Retinal pigment epithelial cell (primary cell): ENCODE results near the gene DHX15.

Experiments
- DNase-seq: peaks from one replicate; pipeline ENCODE4 v3.0.0-alpha.2; 2010; ENCODE audit warnings: low read depth
- H3K4me3 ChIP-seq: 2 replicates; pipeline ENCODE4 v1.5.1; 2011; ENCODE audit warnings: mild to moderate bottlenecking, low read length, control low read depth, moderate library complexity
- TF ChIP-seq, protein P1 (sequence below): conservative IDR thresholded peaks from 2 replicates; pipeline ENCODE4 v1.5.1; 2011; ENCODE audit warnings: low read depth, low read length, control low read depth, inconsistent platforms

DHX15 gene

GRCh38 chr4:24570574-24571236 lies 13.6 kb downstream of the DHX15 start:
- no peak overlapping the region for H3K4me3 ChIP-seq
- TF ChIP-seq, protein P1, sequence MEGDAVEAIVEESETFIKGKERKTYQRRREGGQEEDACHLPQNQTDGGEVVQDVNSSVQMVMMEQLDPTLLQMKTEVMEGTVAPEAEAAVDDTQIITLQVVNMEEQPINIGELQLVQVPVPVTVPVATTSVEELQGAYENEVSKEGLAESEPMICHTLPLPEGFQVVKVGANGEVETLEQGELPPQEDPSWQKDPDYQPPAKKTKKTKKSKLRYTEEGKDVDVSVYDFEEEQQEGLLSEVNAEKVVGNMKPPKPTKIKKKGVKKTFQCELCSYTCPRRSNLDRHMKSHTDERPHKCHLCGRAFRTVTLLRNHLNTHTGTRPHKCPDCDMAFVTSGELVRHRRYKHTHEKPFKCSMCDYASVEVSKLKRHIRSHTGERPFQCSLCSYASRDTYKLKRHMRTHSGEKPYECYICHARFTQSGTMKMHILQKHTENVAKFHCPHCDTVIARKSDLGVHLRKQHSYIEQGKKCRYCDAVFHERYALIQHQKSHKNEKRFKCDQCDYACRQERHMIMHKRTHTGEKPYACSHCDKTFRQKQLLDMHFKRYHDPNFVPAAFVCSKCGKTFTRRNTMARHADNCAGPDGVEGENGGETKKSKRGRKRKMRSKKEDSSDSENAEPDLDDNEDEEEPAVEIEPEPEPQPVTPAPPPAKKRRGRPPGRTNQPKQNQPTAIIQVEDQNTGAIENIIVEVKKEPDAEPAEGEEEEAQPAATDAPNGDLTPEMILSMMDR: no peak
- no peak for DNase-seq

- no peak for DNase-seq
- TF ChIP-seq, protein P1: no peak
- H3K4me3 ChIP-seq: no peak overlapping the region
Observed at GRCh38 chr4:24570172-24570571, 14.2 kb downstream of the DHX15 start.

DNA sequence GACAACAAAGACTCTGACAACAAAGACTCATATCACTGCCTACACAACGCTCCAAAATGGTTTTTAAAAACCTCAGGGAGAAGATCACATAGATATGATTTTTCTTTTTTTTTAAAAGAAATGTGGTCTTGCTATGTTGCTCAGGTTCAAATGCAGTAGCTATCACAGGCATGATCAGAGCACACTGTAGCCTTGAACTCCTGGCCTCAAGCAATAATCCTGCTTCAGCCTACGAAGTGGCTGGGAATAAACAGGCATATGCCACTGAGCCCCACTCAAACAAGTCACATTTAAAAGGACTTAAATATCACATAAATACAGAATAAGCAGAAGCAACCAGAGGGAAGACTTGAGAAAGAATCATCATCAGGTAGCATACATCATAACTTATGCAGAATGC lies 14.7 kb downstream of the DHX15 start:
- TF ChIP-seq, protein P1: no peak
- no peak overlapping the region for H3K4me3 ChIP-seq
- DNase-seq: no peak

DNA sequence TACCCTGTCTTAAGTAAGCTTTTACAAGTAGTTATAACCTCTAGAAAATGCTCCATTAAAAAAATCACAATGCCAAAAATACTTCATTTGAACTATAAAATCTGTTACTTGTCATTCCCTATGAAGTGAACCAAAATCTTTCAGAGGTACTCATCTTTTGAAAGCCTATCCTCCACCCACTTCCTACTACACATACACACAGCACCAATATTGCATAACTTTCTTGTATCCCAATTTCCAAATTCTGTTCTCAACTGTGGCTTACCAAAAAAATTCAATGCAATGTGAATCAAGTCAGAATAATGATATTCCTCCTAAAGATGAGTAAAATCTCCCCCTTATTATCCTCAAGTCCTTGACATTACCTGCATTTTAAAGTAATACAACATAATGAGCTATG lies 15.9 kb downstream of the DHX15 start:
- TF ChIP-seq, protein P1: no peak
- no peak overlapping the region for H3K4me3 ChIP-seq
- DNase-seq: no peak

DNA sequence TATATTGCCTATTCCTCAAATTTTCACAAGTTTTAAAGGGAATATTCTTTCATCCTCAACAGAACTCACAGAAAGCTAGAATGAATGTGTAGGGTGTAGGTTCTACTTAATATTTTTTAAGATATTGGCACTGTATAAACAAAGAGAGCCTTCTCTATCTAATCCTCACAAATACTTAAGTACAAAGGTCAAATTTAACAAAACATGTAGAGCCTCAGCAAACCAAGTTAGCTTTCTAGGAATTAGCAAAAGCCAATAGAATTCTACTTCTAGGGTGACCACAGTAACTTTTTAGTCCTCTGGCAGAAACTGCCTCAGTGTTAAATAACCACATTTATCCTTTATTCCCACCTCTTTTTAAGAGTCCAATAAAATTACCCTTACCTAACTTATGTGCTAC lies 19.3 kb downstream of the DHX15 start:
- TF ChIP-seq, protein P1: no peak
- no peak overlapping the region for H3K4me3 ChIP-seq
- DNase-seq: no peak

GRCh38 chr4:24564488-24564887 lies 19.9 kb downstream of the DHX15 start:
- no peak for DNase-seq
- H3K4me3 ChIP-seq: no peak overlapping the region
- TF ChIP-seq, protein P1: no peak

DNA sequence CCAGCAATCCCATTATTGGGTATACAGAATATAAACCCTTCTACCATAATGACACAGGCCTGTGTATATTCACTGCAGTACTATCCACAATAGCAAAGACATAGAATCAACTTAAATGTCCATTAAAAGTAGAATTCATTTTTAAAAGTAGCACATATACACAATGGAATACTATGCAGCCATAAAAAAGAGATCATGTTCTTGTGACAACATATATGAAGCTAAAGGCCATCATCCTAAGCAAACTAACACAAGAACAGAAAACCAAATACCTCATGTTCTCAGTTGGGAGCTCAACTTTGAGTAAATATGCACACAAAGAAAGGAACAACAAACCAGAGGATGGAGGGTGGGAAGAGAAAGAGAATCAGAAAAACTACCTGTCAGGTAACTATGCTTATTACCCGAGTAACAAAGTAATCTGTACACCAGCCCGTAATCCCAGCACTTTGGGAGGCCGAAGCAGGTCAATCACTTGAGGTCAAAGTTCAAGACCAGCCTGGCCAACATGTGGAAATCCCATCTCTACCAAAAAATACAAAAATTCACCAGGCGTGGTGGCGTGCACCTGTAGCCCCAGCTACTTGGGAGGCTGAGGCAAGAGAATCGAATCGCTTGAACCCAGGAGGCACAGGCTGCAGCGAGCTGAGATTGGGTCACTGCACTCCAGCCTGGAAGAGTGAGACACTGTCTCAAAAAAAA lies 22.8 kb downstream of the DHX15 start:
- no peak overlapping the region for H3K4me3 ChIP-seq
- DNase-seq: no peak
- TF ChIP-seq, protein P1: no peak
